HG03097 (cell line): Measurements from ENCODE around the gene EXOC6B.

Experiments
- ATAC-seq: cut with Tn5 transposase; IDR thresholded peaks from one replicate; pipeline ENCODE4 v1.9.1; 2021; ENCODE audit not compliant: unreplicated experiment, low FRiP score

EXOC6B gene

GRCh38 chr2:72131916-72132841 lies 693.7 kb downstream of the EXOC6B start:
- no peak for ATAC-seq

GRCh38 chr2:72131371-72131891 lies 694.4 kb downstream of the EXOC6B start:
- ATAC-seq: no peak

GRCh38 chr2:72130659-72131360 lies 695.0 kb downstream of the EXOC6B start:
- no peak for ATAC-seq

GRCh38 chr2:72129681-72130340 lies 696.0 kb downstream of the EXOC6B start:
- ATAC-seq: no peak

- ATAC-seq: no peak
Observed at GRCh38 chr2:72128843-72129227, 697.0 kb downstream of the EXOC6B start.

GRCh38 chr2:72128059-72128842 lies 697.6 kb downstream of the EXOC6B start:
- no peak for ATAC-seq

GRCh38 chr2:72127401-72128058 lies 698.3 kb downstream of the EXOC6B start:
- no peak for ATAC-seq

GRCh38 chr2:72126186-72127100 lies 699.4 kb downstream of the EXOC6B start:
- ATAC-seq: no peak
